Measurements from ENCODE around the gene KIF16B.
"Not testable (repeated sequence)": the region's sequence is repeated elsewhere in the genome, so short reads cannot be mapped to it uniquely, and the experiment has no call there.

Gene KIF16B

GRCh38 chr20:16526433-16527380, 46.5 kb downstream of the KIF16B start:
- FAIRE-seq = no peak
- no peak for DNase-seq (ENCODE audit: insufficient read length, low spot score)
- TF ChIP-seq, protein P1, sequence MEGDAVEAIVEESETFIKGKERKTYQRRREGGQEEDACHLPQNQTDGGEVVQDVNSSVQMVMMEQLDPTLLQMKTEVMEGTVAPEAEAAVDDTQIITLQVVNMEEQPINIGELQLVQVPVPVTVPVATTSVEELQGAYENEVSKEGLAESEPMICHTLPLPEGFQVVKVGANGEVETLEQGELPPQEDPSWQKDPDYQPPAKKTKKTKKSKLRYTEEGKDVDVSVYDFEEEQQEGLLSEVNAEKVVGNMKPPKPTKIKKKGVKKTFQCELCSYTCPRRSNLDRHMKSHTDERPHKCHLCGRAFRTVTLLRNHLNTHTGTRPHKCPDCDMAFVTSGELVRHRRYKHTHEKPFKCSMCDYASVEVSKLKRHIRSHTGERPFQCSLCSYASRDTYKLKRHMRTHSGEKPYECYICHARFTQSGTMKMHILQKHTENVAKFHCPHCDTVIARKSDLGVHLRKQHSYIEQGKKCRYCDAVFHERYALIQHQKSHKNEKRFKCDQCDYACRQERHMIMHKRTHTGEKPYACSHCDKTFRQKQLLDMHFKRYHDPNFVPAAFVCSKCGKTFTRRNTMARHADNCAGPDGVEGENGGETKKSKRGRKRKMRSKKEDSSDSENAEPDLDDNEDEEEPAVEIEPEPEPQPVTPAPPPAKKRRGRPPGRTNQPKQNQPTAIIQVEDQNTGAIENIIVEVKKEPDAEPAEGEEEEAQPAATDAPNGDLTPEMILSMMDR (IDR thresholded peaks at IDR 0.05; ENCODE audit: insufficient read depth, missing control alignments) = no peak

GRCh38 chr20:16522651-16523050, 50.6 kb downstream of the KIF16B start:
- not testable (repeated sequence) for DNase-seq (ENCODE audit: insufficient read length, low spot score); FAIRE-seq

DNA sequence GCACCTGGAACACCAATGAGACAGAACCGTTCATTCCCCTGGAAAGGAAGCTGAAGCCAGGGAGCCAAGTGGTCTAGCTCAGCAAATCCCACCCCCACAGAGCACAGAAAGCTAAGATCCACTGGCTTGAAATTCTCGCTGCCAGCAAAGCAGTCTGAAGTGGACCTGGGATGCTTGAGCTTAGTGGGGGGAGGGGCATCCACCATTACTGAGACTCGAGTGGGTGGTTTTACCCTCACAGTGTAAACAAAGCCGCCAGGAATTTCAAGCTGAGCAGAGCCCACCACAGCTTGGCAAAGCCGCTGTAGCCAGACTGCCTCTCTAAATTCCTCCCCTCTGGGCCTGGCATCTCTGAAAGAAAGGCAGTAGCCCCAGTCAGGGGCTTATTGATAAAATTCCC, 53.1 kb downstream of the KIF16B start:
- FAIRE-seq = no peak
- DNase-seq (ENCODE audit: insufficient read length, low spot score) = no peak
- TF ChIP-seq, protein P1 (IDR thresholded peaks at IDR 0.05; ENCODE audit: insufficient read depth, missing control alignments) = no peak

DNA sequence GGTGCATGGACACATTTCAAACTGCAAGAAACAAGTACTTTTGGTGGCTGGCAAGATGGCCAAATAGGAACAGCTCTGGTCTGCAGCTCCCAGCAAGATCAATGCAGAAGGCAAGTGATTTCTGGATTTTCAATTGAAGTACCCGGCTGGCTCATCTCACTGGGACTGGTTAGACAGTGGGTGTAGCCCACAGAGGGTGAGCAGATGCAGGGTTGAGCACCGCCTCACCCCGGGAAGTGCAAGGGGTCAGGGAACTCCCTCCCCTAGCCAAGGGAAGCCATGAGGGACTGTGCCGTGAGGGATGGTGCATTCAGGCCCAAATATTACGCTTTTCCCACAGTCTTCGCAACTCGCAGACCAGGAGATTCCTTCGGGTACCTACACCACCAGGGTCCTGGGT, 53.6 kb downstream of the KIF16B start:
- not testable (repeated sequence) for FAIRE-seq; DNase-seq (ENCODE audit: insufficient read length, low spot score)

DNA sequence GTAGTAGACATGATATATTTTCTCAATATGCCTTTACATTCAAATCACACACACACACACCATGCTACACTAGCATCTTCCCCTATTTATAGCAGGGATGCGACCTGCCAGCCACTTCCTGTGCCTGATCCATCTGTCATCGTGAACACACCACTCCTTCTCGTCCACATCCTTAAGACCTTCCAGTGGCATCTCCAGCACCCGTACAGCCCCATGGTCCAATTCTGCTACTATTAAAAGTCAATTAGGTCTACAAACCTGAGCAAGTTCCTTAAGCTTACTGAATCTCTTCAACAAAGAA, 54.5 kb downstream of the KIF16B start:
- DNase-seq (ENCODE audit: insufficient read length, low spot score) (no peak), FAIRE-seq (no peak)
- TF ChIP-seq, protein P1 (IDR thresholded peaks at IDR 0.05; ENCODE audit: insufficient read depth, missing control alignments) = no peak

DNA sequence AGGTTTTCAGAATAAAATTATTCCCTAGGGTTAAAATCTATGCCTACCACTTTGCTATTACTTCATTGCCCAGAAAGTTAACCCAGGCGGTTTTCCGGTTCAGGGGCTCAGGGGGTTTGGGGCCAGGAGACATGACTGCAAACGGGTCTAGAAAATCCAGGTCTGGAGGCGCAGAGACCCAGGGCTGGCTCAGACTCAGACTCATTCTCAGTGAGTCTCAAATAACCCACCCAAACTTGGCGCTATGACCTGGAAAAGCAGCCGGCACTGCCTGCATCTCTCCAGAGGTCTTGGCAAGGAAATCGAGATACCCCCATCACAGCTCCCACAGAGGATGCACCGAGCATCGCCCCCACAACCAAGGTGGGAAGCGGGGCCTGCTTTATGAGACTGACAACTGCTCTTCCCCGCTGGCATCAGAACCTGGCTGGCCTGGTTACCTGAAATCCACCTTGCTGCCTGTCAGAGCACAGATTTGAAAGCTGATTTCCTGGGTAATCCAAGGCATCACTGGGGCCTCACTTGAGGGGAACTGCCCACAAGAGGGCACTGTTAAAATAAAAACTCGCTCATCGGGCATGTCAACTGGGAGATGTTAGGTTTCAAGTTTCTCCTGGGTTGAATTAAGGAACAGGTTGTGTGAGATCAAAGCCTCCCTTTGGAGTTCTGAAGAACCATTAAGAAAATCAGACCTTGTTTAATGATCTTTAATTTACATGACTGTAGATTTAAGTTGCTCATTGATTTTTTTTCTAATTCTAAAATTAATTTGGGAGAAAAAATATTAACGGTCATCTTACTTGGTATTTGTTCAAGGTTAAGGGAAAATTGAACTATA, 55.1 kb downstream of the KIF16B start:
- FAIRE-seq = no peak
- TF ChIP-seq, protein P1 (IDR thresholded peaks at IDR 0.05; ENCODE audit: insufficient read depth, missing control alignments) = peak; percentile 72

GRCh38 chr20:16516794-16517193, 56.5 kb downstream of the KIF16B start:
- no peak for FAIRE-seq
- no peak for DNase-seq (ENCODE audit: insufficient read length, low spot score)

More for the DNA sequence above, 55.1 kb downstream of the KIF16B start:
- DNase-seq (ENCODE audit: insufficient read length, low spot score) = peak; percentile 25

More at GRCh38 chr20:16516794-16517193, 56.5 kb downstream of the KIF16B start:
- TF ChIP-seq, protein P1 (IDR thresholded peaks at IDR 0.05; ENCODE audit: insufficient read depth, missing control alignments) = no peak
